Naive thymus-derived CD8-positive, alpha-beta T cell (primary cell): ENCODE results near the gene NCOA3. TPM values are rescaled to one million over a fixed set of nuclear protein-coding genes. Genes with fewer than 3 reads are reported as not detected.

Source experiments
- ATAC-seq, 2 donors: fragments of 150-1000 bp; cut with Tn5 transposase in 1 of 2; sonication (Bioruptor Pico), chemical (Tn5 transposase) in 1 of 2; 1 replicate in 1 of 2; 2 replicates in 1 of 2; pipeline ENCODE4 v1.10.0; 2021; ENCODE audit warnings: mild to moderate bottlenecking in 2 of 2, moderate library complexity in 2 of 2
- POLR2A ChIA-PET: fragments of 350-600 bp; sonication (Branson Sonifier 250); formaldehyde crosslinking; loops from one replicate; lab custom pipeline; 2021; ENCODE audit warnings: antibody characterized with exemption; lab: Charles Lee
- DNase-seq, 10 donors: peaks; one replicate each; pipeline versions ENCODE4 v3.0.0 to v3.0.0-alpha.2; 2020 to 2022
- H3K27ac Mint-ChIP-seq, 10 donors: one replicate each; pipeline ENCODE4 v1.8.0; 2020 to 2022; ENCODE audit warnings: mild to moderate bottlenecking in 10 of 10, mixed read lengths in 10 of 10, moderate library complexity in 4 of 10, inconsistent platforms in 1 of 10
- H3K27me3 Mint-ChIP-seq, 5 donors: one replicate each; pipeline ENCODE4 v1.8.0; 2021 to 2022; ENCODE audit warnings: mixed read lengths in 5 of 5
- H3K36me3 Mint-ChIP-seq, 3 donors: one replicate each; pipeline ENCODE4 v1.8.0; 2020 to 2022; ENCODE audit warnings: mixed read lengths in 3 of 3, mild to moderate bottlenecking in 2 of 3, inconsistent platforms in 1 of 3
- H3K4me1 Mint-ChIP-seq, 4 donors: one replicate each; pipeline ENCODE4 v1.8.0; 2021 to 2022; ENCODE audit warnings: mixed read lengths in 4 of 4
- H3K4me3 Mint-ChIP-seq, 10 donors: one replicate each; pipeline ENCODE4 v1.8.0; 2020 to 2022; ENCODE audit warnings: mild to moderate bottlenecking in 10 of 10, mixed read lengths in 10 of 10, moderate library complexity in 6 of 10, inconsistent platforms in 1 of 10
- H3K9me3 Mint-ChIP-seq, 9 donors: one replicate each; pipeline ENCODE4 v1.8.0; 2020 to 2022; ENCODE audit warnings: mixed read lengths in 9 of 9, mild to moderate bottlenecking in 3 of 9, inconsistent platforms in 1 of 9, moderate library complexity in 1 of 9
- polyA plus RNA-seq, 3 donors: library from polyadenylated mRNA; unstranded; fragments of 300-500 nt; fragmentation: Illumina TruSeq; gene quantifications; one replicate each; pipeline ENCODE4 v1.2.3, GENCODE V29; 2021
- total RNA-seq, 8 experiments: library from RNA in 2 of 8; stranded (reverse) in 2 of 8; gene quantifications; one replicate each; pipeline ENCODE4 v1.2.3 and lab custom pipeline; 2021 to 2026

NCOA3 gene
- total and polyA plus RNA-seq, 5 experiments from 2014 or later: 18.4 to 106 (median 27.8) TPM

DNA sequence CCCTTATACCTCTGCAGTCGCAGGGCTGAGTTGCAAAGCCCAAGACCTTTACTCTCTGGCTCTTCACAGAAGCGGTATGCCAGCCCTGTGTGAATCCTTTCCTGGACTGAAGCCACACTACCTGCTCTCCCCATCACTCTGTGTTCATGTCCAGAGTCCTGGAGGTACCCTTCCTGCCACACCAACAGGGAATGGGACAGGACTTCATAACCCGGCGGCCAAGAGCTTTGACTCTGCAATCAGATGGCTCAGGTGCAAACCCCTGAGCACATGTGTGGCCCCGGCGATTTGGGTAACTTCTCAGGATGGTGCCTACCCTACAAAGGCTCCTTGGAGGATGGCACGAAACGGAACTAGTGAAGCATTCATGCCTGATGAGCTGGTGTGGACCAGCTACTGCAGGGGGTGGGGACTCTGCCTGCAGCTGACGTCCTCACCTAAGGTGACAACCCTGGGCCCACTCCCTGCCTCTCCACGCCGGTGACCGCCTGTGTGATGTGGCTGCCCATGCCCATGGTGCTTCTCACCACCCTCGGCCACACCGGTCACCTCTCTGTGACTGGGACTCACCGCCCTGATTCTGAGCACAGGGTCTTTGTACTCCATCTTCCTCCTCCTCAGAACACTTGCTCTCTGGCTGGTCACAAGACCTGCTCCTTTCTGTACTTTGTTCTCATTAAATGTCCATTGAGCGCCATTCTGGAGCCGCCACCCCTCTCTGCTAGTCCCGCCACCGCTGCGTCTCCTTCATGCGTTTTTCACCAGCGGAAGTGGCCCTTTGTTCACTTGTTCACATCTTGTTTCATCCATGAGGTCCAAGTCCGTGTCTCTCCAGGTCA lies 166.8 kb downstream of the NCOA3 start:
- H3K27ac Mint-ChIP-seq: peak overlapping the region in 2 of 10 donors; percentile 13 to 83
- no peak for ATAC-seq
- POLR2A ChIA-PET: no interaction called here
- peaks cover 0 to 3% (median 0%) of the 10 kb centered on the region in 5 donors for H3K27me3 Mint-ChIP-seq
- H3K9me3 Mint-ChIP-seq: no peaks in the 10 kb centered on the region
- H3K36me3 Mint-ChIP-seq: no peaks in the 10 kb centered on the region
- H3K4me3 Mint-ChIP-seq: peak overlapping the region in 3 of 10 donors; percentile 20 to 55 (median 24)
- peaks cover 2 to 7% (median 4%) of the 10 kb centered on the region in 4 donors for H3K4me1 Mint-ChIP-seq
- DNase-seq: no peak

DNA sequence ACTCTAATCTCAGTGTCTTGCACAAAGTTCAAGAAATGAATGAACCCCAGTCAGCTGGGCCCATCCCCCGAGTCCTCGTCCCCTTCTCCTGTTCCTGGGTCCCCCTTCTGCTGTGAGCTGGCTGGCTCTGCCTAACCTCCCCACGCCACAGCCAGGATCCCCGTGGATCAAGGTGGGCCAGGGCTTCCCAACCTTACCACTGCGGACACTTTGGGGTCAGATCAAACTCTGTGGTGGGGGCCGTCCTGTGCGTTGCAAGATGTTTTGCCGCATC lies 167.4 kb downstream of the NCOA3 start:
- no peak for ATAC-seq
- Mint-ChIP-seq H3K36me3 (no peaks in the 10 kb centered on the region), H3K9me3 (no peaks in the 10 kb centered on the region), H3K27me3 (peaks cover 0 to 4% (median 0%) of the 10 kb centered on the region in 5 donors), H3K27ac (peak overlapping the region in 2 of 10 donors; percentile 68 to 83), H3K4me1 (peaks cover 0 to 2% (median under 1%) of the 10 kb centered on the region in 4 donors), H3K4me3 (peak overlapping the region in 1 of 10 donors; percentile 55)
- POLR2A ChIA-PET: no interaction called here
- no peak for DNase-seq

- Mint-ChIP-seq H3K4me3 (no peak overlapping the region), H3K36me3 (no peaks in the 10 kb centered on the region), H3K9me3 (no peaks in the 10 kb centered on the region), H3K27ac (peak overlapping the region in 2 of 10 donors; percentile 68 to 83), H3K27me3 (peaks cover 0 to 4% (median 0%) of the 10 kb centered on the region in 5 donors), H3K4me1 (peaks cover 0 to 2% (median 0%) of the 10 kb centered on the region in 4 donors)
- POLR2A ChIA-PET: no interaction called here
- ATAC-seq: no peak
- no peak for DNase-seq
These were observed 167.8 kb downstream of the NCOA3 start for GRCh38 chr20:47669489-47669888.

DNA sequence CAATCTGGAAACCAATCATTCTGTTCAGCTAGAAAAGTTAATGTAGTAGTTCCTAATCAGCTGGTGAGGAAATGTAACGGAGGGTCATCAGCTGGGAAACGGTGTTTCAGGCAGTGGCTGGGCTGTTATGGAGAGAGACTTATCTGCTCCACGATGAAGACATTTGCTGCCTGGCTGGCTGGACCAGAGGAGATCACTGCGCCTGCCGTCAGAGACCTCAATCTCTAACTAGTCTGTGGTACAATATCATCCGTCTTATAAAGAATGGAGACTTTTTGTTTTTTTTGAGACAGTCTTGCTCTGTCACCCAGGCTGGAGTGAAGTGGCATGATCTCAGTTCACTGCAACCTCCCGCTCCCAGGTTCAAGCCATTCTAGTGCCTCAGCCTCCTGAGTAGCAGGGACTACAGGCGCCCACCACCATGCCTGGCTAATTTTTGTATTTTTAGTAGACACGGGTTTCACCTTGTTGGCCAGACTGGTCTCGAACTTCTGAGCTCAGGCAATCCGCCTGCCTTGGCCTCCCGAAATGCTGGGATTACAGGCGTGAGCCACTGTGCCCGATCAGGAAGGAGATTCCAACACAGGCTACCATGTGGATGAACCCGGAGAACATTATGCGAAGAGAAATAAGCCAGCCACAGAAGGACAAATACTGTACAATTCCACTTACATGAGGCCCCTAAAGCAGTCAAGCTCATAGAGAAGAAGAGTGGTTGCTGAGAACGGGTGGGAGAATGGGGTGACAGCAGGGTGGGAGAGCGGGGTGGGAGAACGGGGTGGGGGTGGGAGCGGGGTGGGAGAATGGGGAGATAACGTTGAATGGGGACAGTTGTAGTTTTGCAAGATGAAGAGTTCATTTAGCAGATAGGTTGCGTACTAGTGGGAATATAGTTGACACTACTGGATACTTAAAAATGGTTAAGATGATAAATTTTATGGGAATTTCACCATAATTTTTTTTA lies 168.5 kb downstream of the NCOA3 start:
- ATAC-seq (no peak), DNase-seq (no peak)
- Mint-ChIP-seq H3K27ac (peak overlapping the region in 2 of 10 donors; percentile 63 to 72), H3K9me3 (no peaks in the 10 kb centered on the region), H3K4me1 (peaks cover 0 to 2% (median 0%) of the 10 kb centered on the region in 4 donors), H3K27me3 (peaks cover 0 to 4% (median 0%) of the 10 kb centered on the region in 5 donors), H3K4me3 (peak overlapping the region in 2 of 10 donors; percentile 15 to 52), H3K36me3 (no peaks in the 10 kb centered on the region)
- POLR2A ChIA-PET: no interaction called here

GRCh38 chr20:47670913-47671312 lies 169.2 kb downstream of the NCOA3 start:
- no peak overlapping the region for H3K4me3 Mint-ChIP-seq
- POLR2A ChIA-PET: no interaction called here

GRCh38 chr20:47672166-47672565 lies 170.5 kb downstream of the NCOA3 start:
- ATAC-seq (no peak), DNase-seq (no peak)
- Mint-ChIP-seq H3K27ac (peak overlapping the region in 3 of 10 donors; percentile 38 to 92 (median 47)), H3K4me3 (no peak overlapping the region), H3K36me3 (no peaks in the 10 kb centered on the region), H3K9me3 (no peaks in the 10 kb centered on the region), H3K27me3 (peaks cover 0 to 4% (median 0%) of the 10 kb centered on the region in 5 donors), H3K4me1 (peaks cover 0 to 2% (median 0%) of the 10 kb centered on the region in 4 donors)
- POLR2A ChIA-PET: no interaction called here

More at GRCh38 chr20:47670913-47671312, 169.2 kb downstream of the NCOA3 start:
- Mint-ChIP-seq H3K27ac (no peak overlapping the region), H3K4me1 (peaks cover 0 to 2% (median 0%) of the 10 kb centered on the region in 4 donors), H3K27me3 (peaks cover 0 to 4% (median 0%) of the 10 kb centered on the region in 5 donors), H3K9me3 (no peaks in the 10 kb centered on the region), H3K36me3 (no peaks in the 10 kb centered on the region)
- DNase-seq (no peak), ATAC-seq (no peak)

GRCh38 chr20:47672886-47673670 lies 171.4 kb downstream of the NCOA3 start:
- no peaks in the 10 kb centered on the region for H3K9me3 Mint-ChIP-seq
- peaks cover 0 to 4% (median 0%) of the 10 kb centered on the region in 5 donors for H3K27me3 Mint-ChIP-seq
- H3K4me1 Mint-ChIP-seq: peaks cover 0 to 4% (median 2%) of the 10 kb centered on the region in 4 donors
- DNase-seq (no peak), ATAC-seq (no peak)
- POLR2A ChIA-PET: no interaction called here
- no peaks in the 10 kb centered on the region for H3K36me3 Mint-ChIP-seq
- peak overlapping the region in 1 of 10 donors; percentile 46 for H3K27ac Mint-ChIP-seq
- no peak overlapping the region for H3K4me3 Mint-ChIP-seq

- H3K27me3 Mint-ChIP-seq: peaks cover 0 to 4% (median 0%) of the 10 kb centered on the region in 5 donors
- no peaks in the 10 kb centered on the region for H3K36me3 Mint-ChIP-seq
- no peak overlapping the region for H3K27ac Mint-ChIP-seq
- no peak overlapping the region for H3K4me3 Mint-ChIP-seq
- DNase-seq: no peak
- ATAC-seq: no peak
- no peaks in the 10 kb centered on the region for H3K9me3 Mint-ChIP-seq
- peaks cover 0 to 5% (median 2%) of the 10 kb centered on the region in 4 donors for H3K4me1 Mint-ChIP-seq
- POLR2A ChIA-PET: no interaction called here
These were observed 171.9 kb downstream of the NCOA3 start for GRCh38 chr20:47673671-47673955.

DNA sequence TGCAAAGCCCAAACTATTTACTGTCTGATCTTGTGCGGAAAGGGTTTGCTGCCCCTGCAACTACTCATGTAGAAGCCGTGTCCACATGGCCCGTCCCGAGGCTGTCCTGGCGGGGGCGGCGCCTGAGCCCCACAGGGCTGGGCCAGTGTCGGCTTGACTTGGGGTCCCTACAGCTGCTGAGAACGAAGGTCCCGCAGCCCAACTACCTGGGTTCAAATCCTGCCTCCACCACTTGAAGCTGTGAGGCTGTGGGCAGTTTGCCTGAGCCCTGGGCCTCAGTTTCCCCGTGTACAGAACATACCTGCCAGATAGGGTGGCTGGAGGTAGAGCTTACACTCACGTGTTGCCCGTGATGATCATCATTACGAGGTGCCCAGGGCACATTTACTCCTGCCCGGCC lies 172.5 kb downstream of the NCOA3 start:
- no peak for DNase-seq
- peaks cover 2 to 5% (median 3%) of the 10 kb centered on the region in 4 donors for H3K4me1 Mint-ChIP-seq
- POLR2A ChIA-PET: no interaction called here
- H3K27me3 Mint-ChIP-seq: peaks cover 0 to 4% (median 0%) of the 10 kb centered on the region in 5 donors
- no peak for ATAC-seq
- no peak overlapping the region for H3K27ac Mint-ChIP-seq
- no peaks in the 10 kb centered on the region for H3K9me3 Mint-ChIP-seq
- H3K36me3 Mint-ChIP-seq: no peaks in the 10 kb centered on the region
- H3K4me3 Mint-ChIP-seq: no peak overlapping the region

DNA sequence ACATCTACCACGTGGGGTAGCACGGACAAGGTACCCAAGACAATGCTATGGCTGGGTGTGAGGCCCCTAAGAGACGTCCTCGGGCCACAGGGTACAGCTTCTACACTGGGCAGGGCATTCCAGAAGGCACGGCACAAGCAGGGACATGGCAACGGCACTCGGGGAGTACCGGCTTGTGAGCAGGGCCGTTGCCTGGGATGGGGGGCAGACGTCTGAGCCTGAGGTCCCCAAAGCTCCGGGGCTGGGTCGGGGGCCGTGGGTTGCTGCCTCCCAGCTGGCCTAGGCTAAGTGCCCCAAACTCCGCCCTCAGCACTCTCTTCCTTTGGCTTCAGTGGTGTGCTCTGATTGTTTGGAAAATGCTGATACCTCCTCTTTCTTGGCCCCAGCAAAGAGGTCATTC lies 173.0 kb downstream of the NCOA3 start:
- no peak for DNase-seq

DNA sequence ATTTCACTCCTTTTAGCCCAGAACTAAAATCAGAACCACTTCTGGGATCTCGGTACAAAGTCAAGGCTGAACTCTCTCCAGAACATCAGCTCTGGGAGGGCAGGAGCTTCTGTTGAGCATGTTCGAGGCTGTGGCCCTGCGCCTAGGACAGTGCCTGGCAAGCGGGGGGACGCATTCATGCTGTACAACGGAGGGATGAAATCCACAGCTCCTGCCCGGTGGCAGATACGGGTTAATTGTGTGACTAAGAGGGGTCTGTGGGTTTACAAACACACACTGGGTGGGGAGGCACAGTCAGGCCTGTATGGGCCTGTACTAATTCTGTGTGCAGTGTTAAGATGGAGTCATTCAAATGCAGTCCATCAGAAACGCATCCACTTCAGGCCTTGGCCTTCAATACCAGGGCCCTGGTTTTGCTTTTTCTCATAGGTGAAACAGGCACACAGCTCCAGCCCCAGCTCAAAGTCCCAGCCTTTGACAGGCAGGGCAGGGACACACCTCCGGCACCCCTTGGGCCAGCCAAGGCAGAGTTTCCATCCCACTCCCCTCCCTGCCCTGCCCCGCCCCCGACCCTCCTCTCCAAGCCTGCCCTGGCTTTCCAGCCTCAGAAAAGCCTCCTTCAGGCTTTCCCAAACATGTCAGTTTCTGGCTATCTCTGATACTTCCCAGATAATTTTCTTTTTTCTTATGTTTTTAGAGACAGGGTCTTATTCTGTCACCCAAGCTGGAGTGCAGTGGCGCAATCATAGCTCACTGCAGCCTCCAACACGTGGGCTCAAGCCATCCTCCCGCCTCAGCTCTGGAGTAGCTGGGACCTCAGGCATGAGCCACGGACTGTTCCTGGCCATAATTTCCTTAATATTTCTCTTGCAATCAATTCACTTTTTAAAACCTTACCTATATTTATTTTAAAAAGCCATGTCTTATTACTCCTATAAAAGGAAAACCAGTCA lies 173.8 kb downstream of the NCOA3 start:
- H3K4me3 Mint-ChIP-seq: peak overlapping the region in 1 of 10 donors; percentile 15
- no peak for ATAC-seq
- no peak overlapping the region for H3K27ac Mint-ChIP-seq
- POLR2A ChIA-PET: no interaction called here
- DNase-seq: no peak
- H3K27me3 Mint-ChIP-seq: peaks cover 0 to 1% (median 0%) of the 10 kb centered on the region in 5 donors
- no peaks in the 10 kb centered on the region for H3K36me3 Mint-ChIP-seq
- H3K4me1 Mint-ChIP-seq: peaks cover 2 to 5% (median 5%) of the 10 kb centered on the region in 4 donors
- H3K9me3 Mint-ChIP-seq: no peaks in the 10 kb centered on the region

More for the DNA sequence above, 173.0 kb downstream of the NCOA3 start:
- Mint-ChIP-seq H3K27ac (no peak overlapping the region), H3K4me1 (peaks cover 2 to 5% (median 5%) of the 10 kb centered on the region in 4 donors), H3K9me3 (no peaks in the 10 kb centered on the region), H3K36me3 (no peaks in the 10 kb centered on the region), H3K27me3 (peaks cover 0 to 4% (median 0%) of the 10 kb centered on the region in 5 donors), H3K4me3 (peak overlapping the region in 1 of 10 donors; percentile 42)
- no peak for ATAC-seq
- POLR2A ChIA-PET: no interaction called here
